GM18870 (cell line): ENCODE data around the gene CBFA2T3.
"Not testable (repeated sequence)": the region's sequence is repeated elsewhere in the genome, so short reads cannot be mapped to it uniquely, and the experiment has no call there.

Experiments
- ATAC-seq: cut with Tn5 transposase; IDR thresholded peaks from one replicate; pipeline ENCODE4 v1.9.1; 2021; ENCODE audit warnings: moderate library complexity; ENCODE audit not compliant: unreplicated experiment

Gene CBFA2T3

GRCh38 chr16:88977018-88977811 lies at the start of gene CBFA2T3:
Gene CBFA2T3, minus strand, starts transcription at chr16:88977207. Its CDS starts 400 bp downstream, at chr16:88976807.
- ATAC-seq: no peak

GRCh38 chr16:89026121-89026612 lies 49.2 kb upstream of the CBFA2T3 start:
- no peak for ATAC-seq

- ATAC-seq: no peak
Observed at GRCh38 chr16:89025636-89026035, 48.6 kb upstream of the CBFA2T3 start.

GRCh38 chr16:89024546-89025060 lies 47.6 kb upstream of the CBFA2T3 start:
- ATAC-seq: no peak

GRCh38 chr16:89023621-89024511 lies 46.9 kb upstream of the CBFA2T3 start:
- ATAC-seq: no peak

GRCh38 chr16:89023151-89023551 lies 46.1 kb upstream of the CBFA2T3 start:
- ATAC-seq: no peak

- no peak for ATAC-seq
Observed at GRCh38 chr16:89022051-89022836, 45.2 kb upstream of the CBFA2T3 start.

GRCh38 chr16:89020925-89021595 lies 44.1 kb upstream of the CBFA2T3 start:
- no peak for ATAC-seq

GRCh38 chr16:89020068-89020924 lies 43.3 kb upstream of the CBFA2T3 start:
- ATAC-seq: no peak

- no peak for ATAC-seq
Observed at GRCh38 chr16:89019511-89019910, 42.5 kb upstream of the CBFA2T3 start.

GRCh38 chr16:89018282-89019158 lies 41.5 kb upstream of the CBFA2T3 start:
- no peak for ATAC-seq

GRCh38 chr16:89017543-89018281 lies 40.7 kb upstream of the CBFA2T3 start:
- ATAC-seq: no peak

GRCh38 chr16:89016561-89016960 lies 39.6 kb upstream of the CBFA2T3 start:
- ATAC-seq: not testable (repeated sequence)

GRCh38 chr16:89015271-89015859 lies 38.4 kb upstream of the CBFA2T3 start:
- ATAC-seq: no peak

- no peak for ATAC-seq
Observed at GRCh38 chr16:89014403-89015230, 37.6 kb upstream of the CBFA2T3 start.

GRCh38 chr16:89013692-89014402 lies 36.8 kb upstream of the CBFA2T3 start:
- no peak for ATAC-seq
